Vagina (tissue), 2 donors: ENCODE results near the gene ERCC4. TPM values are rescaled to one million over a fixed set of nuclear protein-coding genes. Genes with fewer than 3 reads are reported as not detected.

Source experiments
- DNase-seq, 2 donors: peaks; one replicate each; pipeline ENCODE4 v3.0.0-alpha.2; 2017; ENCODE audit errors: extremely low spot score in 2 of 2
- H3K27ac ChIP-seq: fragments of 200-600 bp; sonication (generic); one replicate; pipeline ENCODE4 v1.5.1; 2019
- H3K27me3 ChIP-seq: fragments of 200-600 bp; sonication (generic); one replicate; pipeline ENCODE4 v1.5.1; 2019
- H3K36me3 ChIP-seq, 2 donors: fragments of 200-600 bp; sonication (generic); one replicate each; pipeline ENCODE4 v1.5.1; 2017 to 2019
- H3K4me1 ChIP-seq: fragments of 200-600 bp; sonication (generic); one replicate; pipeline ENCODE4 v1.5.1; 2019
- H3K4me3 ChIP-seq, 2 donors: fragments of 200-600 bp; sonication (generic); 1 replicate in 1 of 2; 2 replicates in 1 of 2; pipeline ENCODE4 v1.5.1; 2016 to 2019
- H3K9me3 ChIP-seq: fragments of 200-600 bp; sonication (generic); one replicate; pipeline ENCODE4 v1.5.1; 2019
- POLR2A ChIP-seq, 2 donors: fragments of 450-650 bp; IDR thresholded peaks; one replicate each; pipeline ENCODE4 v1.6.1; 2017; ENCODE audit warnings: antibody characterized with exemption in 2 of 2, mild to moderate bottlenecking in 2 of 2, moderate library complexity in 2 of 2
- POLR2AphosphoS5 ChIP-seq, 2 donors: sonication (generic); formaldehyde crosslinking; IDR thresholded peaks; one replicate each; pipeline ENCODE4 v1.9.0; 2017; ENCODE audit warnings: antibody characterized with exemption in 2 of 2, mild to moderate bottlenecking in 2 of 2, low read depth in 1 of 2; ENCODE audit not compliant: insufficient read depth in 1 of 2
- intact Hi-C: fragments of 100-400 bp; cut with DNase I; formaldehyde crosslinking; loops from one replicate; pipeline ENCODE4 v1.15.1; 2023
- total RNA-seq: library from RNA; depleted of rRNA; stranded (reverse); fragments of >200 nt; gene quantifications from one replicate; pipeline ENCODE4 v1.2.3, GENCODE V29; 2016
- TF ChIP-seq, protein P1 (sequence below), 3 experiments: fragments of 450-650 bp in 2 of 3; fragments of 200-600 bp in 1 of 3; sonication (generic) in 1 of 3; IDR thresholded peaks; one replicate each; pipeline ENCODE4 v1.5.1; 2017 to 2019; ENCODE audit warnings: antibody characterized with exemption in 3 of 3, mild to moderate bottlenecking in 2 of 3, moderate library complexity in 2 of 3

Gene ERCC4
- total RNA-seq, 1 donor from 2014 or later = 8.6 TPM

DNA sequence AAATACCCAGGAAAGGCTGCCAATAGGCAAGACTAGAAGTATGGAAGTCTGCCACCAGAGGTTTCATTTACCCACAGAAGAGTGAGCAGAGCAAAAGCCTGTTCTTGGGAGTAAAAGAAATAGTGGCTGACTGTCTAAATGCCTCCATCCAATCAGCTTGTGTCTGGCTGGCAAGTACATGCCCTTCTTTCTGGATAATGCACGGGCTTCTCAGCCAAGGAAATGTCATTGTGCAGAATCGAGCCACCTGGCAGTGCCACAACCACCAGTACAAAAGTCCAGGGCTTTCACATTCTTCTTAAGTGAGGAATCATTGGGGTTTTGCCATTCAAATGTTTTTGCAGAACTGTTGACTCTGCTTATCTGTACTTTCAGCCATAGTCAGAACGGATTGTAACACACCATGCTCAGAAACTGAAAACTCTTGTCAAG is 10.1 kb upstream of the ERCC4 start:
- no peaks in the 10 kb centered on the region for H3K36me3 ChIP-seq
- H3K4me1 ChIP-seq = peaks cover 5% of the 10 kb centered on the region
- H3K27me3 ChIP-seq = no peaks in the 10 kb centered on the region
- TF ChIP-seq POLR2AphosphoS5 (IDR thresholded peaks at IDR 0.05; ENCODE audit: insufficient read depth in 1 of 2, low read depth in 1 of 2) = peak in 1 of 2 donors; percentile 50
- TF ChIP-seq, protein P1, sequence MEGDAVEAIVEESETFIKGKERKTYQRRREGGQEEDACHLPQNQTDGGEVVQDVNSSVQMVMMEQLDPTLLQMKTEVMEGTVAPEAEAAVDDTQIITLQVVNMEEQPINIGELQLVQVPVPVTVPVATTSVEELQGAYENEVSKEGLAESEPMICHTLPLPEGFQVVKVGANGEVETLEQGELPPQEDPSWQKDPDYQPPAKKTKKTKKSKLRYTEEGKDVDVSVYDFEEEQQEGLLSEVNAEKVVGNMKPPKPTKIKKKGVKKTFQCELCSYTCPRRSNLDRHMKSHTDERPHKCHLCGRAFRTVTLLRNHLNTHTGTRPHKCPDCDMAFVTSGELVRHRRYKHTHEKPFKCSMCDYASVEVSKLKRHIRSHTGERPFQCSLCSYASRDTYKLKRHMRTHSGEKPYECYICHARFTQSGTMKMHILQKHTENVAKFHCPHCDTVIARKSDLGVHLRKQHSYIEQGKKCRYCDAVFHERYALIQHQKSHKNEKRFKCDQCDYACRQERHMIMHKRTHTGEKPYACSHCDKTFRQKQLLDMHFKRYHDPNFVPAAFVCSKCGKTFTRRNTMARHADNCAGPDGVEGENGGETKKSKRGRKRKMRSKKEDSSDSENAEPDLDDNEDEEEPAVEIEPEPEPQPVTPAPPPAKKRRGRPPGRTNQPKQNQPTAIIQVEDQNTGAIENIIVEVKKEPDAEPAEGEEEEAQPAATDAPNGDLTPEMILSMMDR (IDR thresholded peaks at IDR 0.05) = no peak
- H3K4me3 ChIP-seq = no peak overlapping the region
- intact Hi-C loops = no loop called here
- DNase-seq = no peak
- H3K9me3 ChIP-seq = no peaks in the 10 kb centered on the region
- no peak overlapping the region for H3K27ac ChIP-seq

DNA sequence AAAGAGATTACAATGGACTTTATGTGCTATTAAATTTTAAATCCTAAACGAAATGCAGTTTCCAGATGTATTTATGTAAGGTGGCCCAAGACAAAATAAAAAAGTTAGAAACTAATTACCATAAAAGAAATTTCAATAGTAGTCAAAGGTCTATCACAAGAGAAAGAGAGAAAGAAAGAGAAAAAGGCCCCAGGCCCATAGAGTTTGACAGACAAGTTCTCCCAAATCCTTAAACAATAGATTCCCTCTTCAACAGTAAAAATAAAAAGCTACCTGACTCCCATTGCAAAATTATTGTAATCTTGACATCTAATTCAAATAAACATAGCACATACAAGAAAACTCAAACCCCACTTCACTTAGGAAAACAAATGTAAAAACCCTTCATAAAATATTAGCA is 8.6 kb upstream of the ERCC4 start:
- Histone ChIP-seq H3K9me3 (no peaks in the 10 kb centered on the region), H3K27ac (no peak overlapping the region), H3K4me1 (peaks cover 5% of the 10 kb centered on the region), H3K36me3 (no peaks in the 10 kb centered on the region), H3K27me3 (no peaks in the 10 kb centered on the region), H3K4me3 (no peak overlapping the region)
- TF ChIP-seq POLR2AphosphoS5 (IDR thresholded peaks at IDR 0.05; ENCODE audit: insufficient read depth in 1 of 2, low read depth in 1 of 2) (no peak), POLR2A (IDR thresholded peaks at IDR 0.05) (no peak)
- TF ChIP-seq, protein P1 (IDR thresholded peaks at IDR 0.05) = no peak
- intact Hi-C loops = no loop called here
- DNase-seq = no peak

DNA sequence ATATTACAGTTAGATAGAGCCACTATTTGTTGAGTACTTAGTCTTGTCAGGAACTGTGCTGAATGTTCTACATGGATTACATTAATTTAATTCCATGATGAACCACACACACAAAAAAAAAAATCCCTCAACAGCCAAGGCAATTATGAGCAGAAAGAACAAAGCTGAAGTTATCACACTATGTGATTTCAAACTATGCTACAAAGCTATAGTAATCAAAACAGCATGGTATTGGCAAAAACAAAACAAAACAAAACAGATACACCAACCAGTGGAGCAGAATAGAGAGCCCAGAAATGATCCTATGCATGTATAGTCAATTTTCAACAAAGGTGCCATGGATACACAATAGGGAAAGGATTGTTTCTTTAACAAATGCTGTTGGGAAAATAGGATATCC is 8.1 kb upstream of the ERCC4 start:
- Histone ChIP-seq H3K36me3 (no peaks in the 10 kb centered on the region), H3K4me3 (no peak overlapping the region), H3K27me3 (no peaks in the 10 kb centered on the region), H3K9me3 (no peaks in the 10 kb centered on the region), H3K27ac (no peak overlapping the region), H3K4me1 (peaks cover 5% of the 10 kb centered on the region)
- no peak for DNase-seq
- intact Hi-C loops = no loop called here
- TF ChIP-seq, protein P1 (IDR thresholded peaks at IDR 0.05) = no peak
- no peak for TF ChIP-seq POLR2A (IDR thresholded peaks at IDR 0.05)

DNA sequence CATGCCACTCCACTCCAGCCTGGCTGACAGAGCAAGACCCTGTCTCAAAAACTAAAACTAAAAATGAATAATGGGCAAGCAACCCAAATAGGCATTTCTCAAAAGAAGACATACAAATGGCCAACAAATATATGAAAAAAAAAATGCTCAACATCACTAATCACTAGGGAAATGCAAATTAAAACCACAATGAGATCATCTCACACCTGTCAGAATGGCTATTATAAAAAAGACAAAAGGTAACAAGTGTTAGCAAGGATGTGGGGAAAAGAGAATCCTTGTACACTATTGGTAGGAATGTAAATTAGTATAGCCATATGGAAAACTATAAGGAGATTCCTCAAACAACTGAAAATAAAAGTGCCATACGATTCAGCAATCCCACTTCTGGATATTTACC is 7.1 kb upstream of the ERCC4 start:
- Histone ChIP-seq H3K27me3 (no peaks in the 10 kb centered on the region), H3K4me3 (no peak overlapping the region), H3K36me3 (no peaks in the 10 kb centered on the region), H3K9me3 (no peaks in the 10 kb centered on the region), H3K4me1 (peaks cover 5% of the 10 kb centered on the region), H3K27ac (no peak overlapping the region)
- TF ChIP-seq POLR2AphosphoS5 (IDR thresholded peaks at IDR 0.05; ENCODE audit: insufficient read depth in 1 of 2, low read depth in 1 of 2) (no peak), POLR2A (IDR thresholded peaks at IDR 0.05) (no peak)
- TF ChIP-seq, protein P1 (IDR thresholded peaks at IDR 0.05) = no peak
- intact Hi-C loops = no loop called here
- no peak for DNase-seq

DNA sequence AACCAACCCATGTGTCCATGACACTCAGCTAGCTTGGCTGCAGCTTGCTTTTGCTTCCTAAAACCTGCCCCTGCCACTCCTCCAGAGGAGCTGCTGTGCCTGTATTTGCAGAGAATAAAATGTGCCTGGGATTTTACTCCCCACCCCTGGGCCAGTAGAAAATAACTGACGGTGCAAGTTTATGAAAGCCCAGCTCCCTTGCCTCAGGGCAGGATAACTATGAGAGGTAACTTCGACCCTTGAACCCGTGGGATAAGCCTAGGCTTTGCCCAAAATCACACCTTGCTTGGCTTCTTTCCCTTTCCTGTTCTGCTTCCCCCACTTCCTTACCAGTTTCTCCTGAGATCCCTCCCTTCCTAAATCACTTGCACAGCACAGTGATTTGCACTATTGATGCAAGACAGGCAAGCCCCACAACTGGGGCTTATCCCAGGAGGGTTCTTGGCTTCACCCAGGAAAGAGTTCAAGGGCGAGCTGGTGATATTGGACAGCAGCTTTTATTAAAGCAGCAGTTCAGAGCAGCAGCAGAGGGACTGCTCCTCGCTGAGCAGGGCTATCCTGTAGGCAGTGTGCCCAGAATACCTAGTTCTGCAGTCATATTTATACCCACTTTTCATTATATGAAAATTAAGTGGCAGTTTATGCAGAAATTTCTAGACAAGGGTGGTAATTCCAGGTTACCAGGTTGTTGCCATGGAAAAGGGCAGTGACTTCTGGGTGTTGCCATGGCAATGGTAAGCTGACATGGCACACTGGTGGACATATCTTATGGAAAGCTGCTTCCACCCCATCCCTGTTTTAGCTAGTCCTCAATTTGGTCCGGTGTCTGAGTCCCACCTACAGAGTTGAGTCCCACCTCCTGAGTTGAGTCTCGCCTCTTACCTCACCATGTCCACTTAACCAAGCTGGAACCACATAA is 6.3 kb upstream of the ERCC4 start:
- Histone ChIP-seq H3K36me3 (no peaks in the 10 kb centered on the region), H3K27ac (no peak overlapping the region), H3K4me1 (peaks cover 5% of the 10 kb centered on the region), H3K27me3 (no peaks in the 10 kb centered on the region), H3K9me3 (no peaks in the 10 kb centered on the region), H3K4me3 (no peak overlapping the region)
- intact Hi-C loops = no loop called here
- TF ChIP-seq POLR2AphosphoS5 (IDR thresholded peaks at IDR 0.05; ENCODE audit: insufficient read depth in 1 of 2, low read depth in 1 of 2) = no peak
- TF ChIP-seq, protein P1 (IDR thresholded peaks at IDR 0.05) = no peak
- TF ChIP-seq POLR2A (IDR thresholded peaks at IDR 0.05) = no peak
- no peak for DNase-seq
